Lower leg skin (tissue), 3 donors: ENCODE data around the gene USP48.

Experiments used
- POLR2A ChIP-seq, 2 donors: fragments of 450-650 bp; IDR thresholded peaks; one replicate each; pipeline ENCODE4 v1.6.1; 2016 to 2017; ENCODE audit warnings: antibody characterized with exemption in 2 of 2, mild to moderate bottlenecking in 1 of 2, moderate library complexity in 1 of 2
- TF ChIP-seq, protein P1 (sequence below), 3 donors: fragments of 450-650 bp; IDR thresholded peaks; one replicate each; pipeline ENCODE4 v1.5.1; 2016; ENCODE audit warnings: antibody characterized with exemption in 3 of 3, mild to moderate bottlenecking in 3 of 3, moderate library complexity in 2 of 3

DNA sequence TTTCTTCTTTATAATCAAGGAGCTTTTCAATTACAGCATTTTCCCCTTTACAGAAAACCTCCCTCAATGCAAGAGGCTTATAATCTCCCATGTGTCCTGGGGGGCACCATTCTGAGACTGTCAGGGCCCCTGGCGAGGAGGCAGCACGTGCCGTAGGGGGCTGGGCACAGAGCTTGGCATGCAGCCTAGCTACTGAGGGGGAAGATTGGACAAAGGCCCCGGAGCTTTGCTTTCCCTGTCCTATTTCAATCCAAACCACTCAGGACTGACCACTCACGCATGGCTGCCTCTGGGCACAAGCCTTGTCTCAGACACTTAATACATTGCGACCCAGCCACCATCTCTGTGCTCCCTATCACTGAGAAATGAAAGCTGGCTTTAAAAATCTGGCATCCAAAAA is 111.0 kb downstream of the USP48 start:
- TF ChIP-seq, protein P1, sequence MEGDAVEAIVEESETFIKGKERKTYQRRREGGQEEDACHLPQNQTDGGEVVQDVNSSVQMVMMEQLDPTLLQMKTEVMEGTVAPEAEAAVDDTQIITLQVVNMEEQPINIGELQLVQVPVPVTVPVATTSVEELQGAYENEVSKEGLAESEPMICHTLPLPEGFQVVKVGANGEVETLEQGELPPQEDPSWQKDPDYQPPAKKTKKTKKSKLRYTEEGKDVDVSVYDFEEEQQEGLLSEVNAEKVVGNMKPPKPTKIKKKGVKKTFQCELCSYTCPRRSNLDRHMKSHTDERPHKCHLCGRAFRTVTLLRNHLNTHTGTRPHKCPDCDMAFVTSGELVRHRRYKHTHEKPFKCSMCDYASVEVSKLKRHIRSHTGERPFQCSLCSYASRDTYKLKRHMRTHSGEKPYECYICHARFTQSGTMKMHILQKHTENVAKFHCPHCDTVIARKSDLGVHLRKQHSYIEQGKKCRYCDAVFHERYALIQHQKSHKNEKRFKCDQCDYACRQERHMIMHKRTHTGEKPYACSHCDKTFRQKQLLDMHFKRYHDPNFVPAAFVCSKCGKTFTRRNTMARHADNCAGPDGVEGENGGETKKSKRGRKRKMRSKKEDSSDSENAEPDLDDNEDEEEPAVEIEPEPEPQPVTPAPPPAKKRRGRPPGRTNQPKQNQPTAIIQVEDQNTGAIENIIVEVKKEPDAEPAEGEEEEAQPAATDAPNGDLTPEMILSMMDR (IDR thresholded peaks at IDR 0.05), result no peak
- no peak for TF ChIP-seq POLR2A (IDR thresholded peaks at IDR 0.05)
